ENCODE data around the gene SOX5.
"Not testable (repeated sequence)": the region's sequence is repeated elsewhere in the genome, so short reads cannot be mapped to it uniquely, and the experiment has no call there.

The SOX5 gene

DNA sequence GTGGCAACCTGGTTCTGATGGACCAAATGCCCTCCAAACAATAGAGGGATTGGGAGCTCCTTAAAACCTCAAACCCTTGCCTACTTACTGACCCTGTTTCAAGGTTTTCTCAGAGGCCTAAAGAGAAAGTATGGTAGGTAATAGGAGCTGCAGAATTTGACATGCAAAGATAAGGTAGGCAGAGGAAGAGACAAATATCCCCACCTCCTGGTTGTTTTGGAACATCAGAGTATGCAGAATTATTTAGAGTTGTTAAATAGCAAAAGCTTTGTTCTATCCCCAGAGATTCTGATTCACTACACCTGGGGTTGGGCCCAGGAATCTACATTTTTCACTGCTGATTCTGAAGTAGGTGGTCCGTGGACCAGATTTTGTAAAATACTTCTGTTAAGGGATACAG lies 421.2 kb downstream of the SOX5 start:
- H3K4me1 ChIP-seq (ENCODE audit: control insufficient read depth in 1 of 2, insufficient read depth in 2 of 2, low read length in 2 of 2): no peaks in the 10 kb centered on the region
- H3K27me3 ChIP-seq (ENCODE audit: control insufficient read depth in 1 of 2, insufficient read depth in 2 of 2, low read length in 2 of 2): no peaks in the 10 kb centered on the region
- peaks cover 2 to 6% of the 10 kb centered on the region in 2 donors for H3K9me3 ChIP-seq (ENCODE audit: control insufficient read depth in 1 of 2, low read length in 2 of 2)
- H3K27ac ChIP-seq (ENCODE audit: low read depth, low read length): no peak overlapping the region
- H3K36me3 ChIP-seq (ENCODE audit: control insufficient read depth in 1 of 2, insufficient read depth in 2 of 2, low read length in 2 of 2): no peaks in the 10 kb centered on the region
- H3K4me3 ChIP-seq (ENCODE audit: low read depth in 1 of 2, low read length in 2 of 2): no peak overlapping the region
- no peak overlapping the region for H3K9ac ChIP-seq (ENCODE audit: low read depth in 1 of 2, low read length in 2 of 2)

DNA sequence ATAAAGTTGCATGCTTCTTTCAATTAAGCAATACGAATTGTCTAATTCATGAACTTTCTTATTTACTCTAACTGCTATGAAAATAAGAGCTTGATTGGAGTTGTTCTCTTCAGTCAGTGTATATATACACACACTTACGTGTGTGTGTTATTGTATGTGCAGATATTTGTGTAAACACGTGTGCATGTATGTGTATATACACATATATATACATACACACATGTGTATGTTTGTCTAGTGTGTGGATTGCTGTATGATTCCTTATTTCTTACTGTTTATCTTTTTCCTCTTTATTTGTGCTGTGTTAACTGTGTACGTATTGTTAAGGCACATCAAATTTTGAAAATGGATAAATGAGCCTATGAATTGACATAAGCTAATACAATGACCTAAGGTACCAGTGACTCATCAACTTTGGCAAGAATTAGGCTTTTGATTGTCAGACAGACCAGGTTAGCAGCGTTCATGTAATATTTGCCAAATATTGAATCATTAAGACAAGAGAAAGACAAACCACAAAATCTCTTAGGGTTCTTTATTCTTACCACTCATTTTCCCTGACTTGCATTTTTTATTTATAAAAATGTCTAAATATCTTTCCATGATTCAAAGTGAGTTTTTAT lies 423.9 kb downstream of the SOX5 start:
- Histone ChIP-seq H3K27ac (ENCODE audit: low read depth, low read length) (no peak overlapping the region), H3K9me3 (ENCODE audit: control insufficient read depth in 1 of 2, low read length in 2 of 2) (peaks cover 2 to 6% of the 10 kb centered on the region in 2 donors), H3K9ac (ENCODE audit: low read depth in 1 of 2, low read length in 2 of 2) (no peak overlapping the region), H3K27me3 (ENCODE audit: control insufficient read depth in 1 of 2, insufficient read depth in 2 of 2, low read length in 2 of 2) (no peaks in the 10 kb centered on the region), H3K4me1 (ENCODE audit: control insufficient read depth in 1 of 2, insufficient read depth in 2 of 2, low read length in 2 of 2) (no peaks in the 10 kb centered on the region), H3K4me3 (ENCODE audit: low read depth in 1 of 2, low read length in 2 of 2) (no peak overlapping the region), H3K36me3 (ENCODE audit: control insufficient read depth in 1 of 2, insufficient read depth in 2 of 2, low read length in 2 of 2) (no peaks in the 10 kb centered on the region)

DNA sequence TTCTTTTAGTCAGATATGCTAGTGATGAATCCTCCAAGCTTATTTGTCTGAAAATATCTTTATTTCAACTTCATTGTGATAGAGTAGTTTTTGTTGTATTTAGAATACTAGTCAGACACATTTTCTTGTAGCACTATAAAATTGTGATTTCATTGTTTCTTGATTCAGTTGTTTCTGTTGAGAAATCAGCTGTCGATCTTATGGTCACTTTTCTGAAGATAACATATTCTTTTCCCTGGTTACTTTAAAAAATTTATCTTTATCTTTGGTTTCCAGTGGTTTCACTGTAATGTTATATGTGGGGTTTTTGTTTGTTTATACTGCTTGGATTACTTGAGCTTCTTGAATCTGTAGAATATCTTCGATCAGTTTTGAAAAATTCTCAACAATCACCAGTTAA lies 426.1 kb downstream of the SOX5 start:
- Histone ChIP-seq H3K4me3 (ENCODE audit: low read depth in 1 of 2, low read length in 2 of 2) (no peak overlapping the region), H3K4me1 (ENCODE audit: control insufficient read depth in 1 of 2, insufficient read depth in 2 of 2, low read length in 2 of 2) (no peaks in the 10 kb centered on the region), H3K27ac (ENCODE audit: low read depth, low read length) (no peak overlapping the region), H3K27me3 (ENCODE audit: control insufficient read depth in 1 of 2, insufficient read depth in 2 of 2, low read length in 2 of 2) (no peaks in the 10 kb centered on the region), H3K9ac (ENCODE audit: low read depth in 1 of 2, low read length in 2 of 2) (no peak overlapping the region), H3K9me3 (ENCODE audit: control insufficient read depth in 1 of 2, low read length in 2 of 2) (peaks cover 2 to 5% of the 10 kb centered on the region in 2 donors), H3K36me3 (ENCODE audit: control insufficient read depth in 1 of 2, insufficient read depth in 2 of 2, low read length in 2 of 2) (no peaks in the 10 kb centered on the region)

DNA sequence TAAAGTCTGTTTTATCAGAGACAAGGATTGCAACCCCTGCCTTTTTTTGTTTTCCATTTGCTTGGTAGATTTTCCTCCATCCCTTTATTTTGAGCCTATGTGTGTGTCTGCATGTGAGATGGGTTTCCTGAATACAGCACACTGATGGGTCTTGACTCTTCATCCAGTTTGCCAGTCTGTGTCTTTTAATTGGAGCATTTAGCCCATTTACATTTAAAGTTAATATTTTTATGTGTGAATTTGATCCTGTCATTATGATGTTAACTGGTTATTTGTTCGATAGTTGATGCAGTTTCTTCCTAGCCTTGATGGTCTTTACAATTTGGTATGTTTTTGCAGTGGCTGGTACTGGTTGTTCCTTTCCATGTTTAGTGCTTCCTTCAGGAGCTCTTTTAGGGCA lies 430.0 kb downstream of the SOX5 start:
- H3K9ac ChIP-seq (ENCODE audit: low read depth in 1 of 2, low read length in 2 of 2); H3K27ac ChIP-seq (ENCODE audit: low read depth, low read length); H3K36me3 ChIP-seq (ENCODE audit: control insufficient read depth in 1 of 2, insufficient read depth in 2 of 2, low read length in 2 of 2); H3K27me3 ChIP-seq (ENCODE audit: control insufficient read depth in 1 of 2, insufficient read depth in 2 of 2, low read length in 2 of 2); H3K4me3 ChIP-seq (ENCODE audit: low read depth in 1 of 2, low read length in 2 of 2); H3K9me3 ChIP-seq (ENCODE audit: control insufficient read depth in 1 of 2, low read length in 2 of 2); H3K4me1 ChIP-seq (ENCODE audit: control insufficient read depth in 1 of 2, insufficient read depth in 2 of 2, low read length in 2 of 2): not testable (repeated sequence)

DNA sequence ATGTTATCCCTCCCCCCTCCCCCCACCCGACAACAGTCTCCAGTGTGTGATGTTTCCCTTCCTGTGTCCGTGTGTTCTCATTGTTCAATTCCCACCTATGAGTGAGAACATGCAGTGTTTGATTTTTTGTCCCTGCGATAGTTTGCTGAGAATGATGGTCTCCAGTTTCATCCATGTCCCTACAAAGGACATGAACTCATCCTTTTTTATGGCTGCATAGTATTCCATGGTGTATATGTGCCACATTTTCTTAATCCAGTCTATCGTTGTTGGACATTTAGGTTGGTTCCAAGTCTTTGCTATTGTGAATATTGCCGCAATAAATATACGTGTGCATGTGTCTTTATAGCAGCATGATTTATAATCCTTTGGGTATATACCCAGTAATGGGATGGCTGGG lies 433.7 kb downstream of the SOX5 start:
- not testable (repeated sequence) for H3K9ac ChIP-seq (ENCODE audit: low read depth in 1 of 2, low read length in 2 of 2); H3K27ac ChIP-seq (ENCODE audit: low read depth, low read length); H3K36me3 ChIP-seq (ENCODE audit: control insufficient read depth in 1 of 2, insufficient read depth in 2 of 2, low read length in 2 of 2); H3K4me1 ChIP-seq (ENCODE audit: control insufficient read depth in 1 of 2, insufficient read depth in 2 of 2, low read length in 2 of 2); H3K27me3 ChIP-seq (ENCODE audit: control insufficient read depth in 1 of 2, insufficient read depth in 2 of 2, low read length in 2 of 2); H3K4me3 ChIP-seq (ENCODE audit: low read depth in 1 of 2, low read length in 2 of 2); H3K9me3 ChIP-seq (ENCODE audit: control insufficient read depth in 1 of 2, low read length in 2 of 2)

DNA sequence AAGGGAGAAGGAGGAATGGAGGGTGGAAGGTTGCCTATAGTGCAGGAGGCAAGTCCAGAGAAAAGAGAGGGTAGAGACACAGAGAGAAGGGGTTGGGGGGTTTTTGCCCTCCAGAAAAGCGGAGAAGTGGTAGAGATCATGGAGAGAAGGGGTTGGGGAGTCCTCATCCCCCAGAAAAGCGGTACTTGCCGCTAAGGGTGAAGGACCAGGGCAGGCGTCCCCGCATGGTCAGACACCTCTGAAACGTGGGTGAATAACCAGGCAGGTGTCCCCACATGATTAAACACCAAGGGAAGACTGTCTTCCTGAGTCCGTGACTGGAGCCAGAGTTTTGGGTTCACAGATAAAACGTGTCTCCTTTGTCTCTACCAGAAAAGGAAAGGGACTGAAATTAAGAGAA lies 439.0 kb downstream of the SOX5 start:
- Histone ChIP-seq H3K4me3 (ENCODE audit: low read depth in 1 of 2, low read length in 2 of 2) (no peak overlapping the region), H3K4me1 (ENCODE audit: control insufficient read depth in 1 of 2, insufficient read depth in 2 of 2, low read length in 2 of 2) (no peaks in the 10 kb centered on the region), H3K9me3 (ENCODE audit: control insufficient read depth in 1 of 2, low read length in 2 of 2) (peaks cover 2 to 3% of the 10 kb centered on the region in 2 donors), H3K36me3 (ENCODE audit: control insufficient read depth in 1 of 2, insufficient read depth in 2 of 2, low read length in 2 of 2) (no peaks in the 10 kb centered on the region), H3K27me3 (ENCODE audit: control insufficient read depth in 1 of 2, insufficient read depth in 2 of 2, low read length in 2 of 2) (no peaks in the 10 kb centered on the region), H3K9ac (ENCODE audit: low read depth in 1 of 2, low read length in 2 of 2) (no peak overlapping the region), H3K27ac (ENCODE audit: low read depth, low read length) (no peak overlapping the region)

DNA sequence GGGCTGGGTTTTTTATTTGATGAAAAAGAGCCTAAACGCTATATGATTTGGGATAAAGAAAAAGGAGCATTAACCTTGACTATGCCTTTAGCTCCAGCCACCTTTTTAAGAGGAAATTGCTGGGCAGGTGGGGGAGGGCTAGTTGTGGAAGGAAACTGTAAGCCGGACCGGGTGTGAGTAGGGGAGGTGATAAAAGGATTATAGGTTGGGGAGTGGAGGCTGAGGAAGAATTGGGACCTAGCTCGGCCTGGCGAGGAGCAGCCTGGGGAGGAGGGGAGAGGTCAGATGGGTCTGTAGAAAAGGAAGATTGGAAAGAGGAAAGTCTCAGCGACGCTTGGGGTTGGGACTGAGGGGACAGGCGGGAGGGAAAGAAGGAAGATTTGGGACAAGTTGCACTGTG lies 439.6 kb downstream of the SOX5 start:
- H3K9me3 ChIP-seq (ENCODE audit: control insufficient read depth in 1 of 2, low read length in 2 of 2); H3K4me1 ChIP-seq (ENCODE audit: control insufficient read depth in 1 of 2, insufficient read depth in 2 of 2, low read length in 2 of 2); H3K9ac ChIP-seq (ENCODE audit: low read depth in 1 of 2, low read length in 2 of 2); H3K27me3 ChIP-seq (ENCODE audit: control insufficient read depth in 1 of 2, insufficient read depth in 2 of 2, low read length in 2 of 2); H3K4me3 ChIP-seq (ENCODE audit: low read depth in 1 of 2, low read length in 2 of 2); H3K27ac ChIP-seq (ENCODE audit: low read depth, low read length); H3K36me3 ChIP-seq (ENCODE audit: control insufficient read depth in 1 of 2, insufficient read depth in 2 of 2, low read length in 2 of 2): not testable (repeated sequence)

DNA sequence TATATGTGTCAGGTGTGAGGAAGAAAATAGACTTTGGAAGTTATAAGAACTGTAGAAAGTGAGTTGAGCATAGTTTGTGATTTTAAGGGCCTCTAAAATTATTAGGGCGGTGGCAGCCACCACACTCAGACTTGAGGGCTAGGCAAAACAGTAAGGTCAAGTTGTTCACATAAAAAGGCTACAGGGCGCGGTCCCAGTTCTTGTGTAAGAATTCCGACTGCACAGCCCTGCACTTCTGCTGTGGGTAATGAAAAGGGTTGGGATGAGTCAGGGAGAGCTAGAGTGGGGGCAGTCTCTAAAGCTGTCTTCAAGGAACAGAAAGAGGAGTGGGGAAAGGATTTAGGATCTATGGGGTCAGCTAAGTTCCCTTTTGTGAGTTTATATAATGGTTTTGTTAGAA lies 441.7 kb downstream of the SOX5 start:
- H3K9me3 ChIP-seq (ENCODE audit: control insufficient read depth in 1 of 2, low read length in 2 of 2); H3K36me3 ChIP-seq (ENCODE audit: control insufficient read depth in 1 of 2, insufficient read depth in 2 of 2, low read length in 2 of 2); H3K27ac ChIP-seq (ENCODE audit: low read depth, low read length); H3K9ac ChIP-seq (ENCODE audit: low read depth in 1 of 2, low read length in 2 of 2); H3K27me3 ChIP-seq (ENCODE audit: control insufficient read depth in 1 of 2, insufficient read depth in 2 of 2, low read length in 2 of 2); H3K4me1 ChIP-seq (ENCODE audit: control insufficient read depth in 1 of 2, insufficient read depth in 2 of 2, low read length in 2 of 2); H3K4me3 ChIP-seq (ENCODE audit: low read depth in 1 of 2, low read length in 2 of 2): not testable (repeated sequence)

DNA sequence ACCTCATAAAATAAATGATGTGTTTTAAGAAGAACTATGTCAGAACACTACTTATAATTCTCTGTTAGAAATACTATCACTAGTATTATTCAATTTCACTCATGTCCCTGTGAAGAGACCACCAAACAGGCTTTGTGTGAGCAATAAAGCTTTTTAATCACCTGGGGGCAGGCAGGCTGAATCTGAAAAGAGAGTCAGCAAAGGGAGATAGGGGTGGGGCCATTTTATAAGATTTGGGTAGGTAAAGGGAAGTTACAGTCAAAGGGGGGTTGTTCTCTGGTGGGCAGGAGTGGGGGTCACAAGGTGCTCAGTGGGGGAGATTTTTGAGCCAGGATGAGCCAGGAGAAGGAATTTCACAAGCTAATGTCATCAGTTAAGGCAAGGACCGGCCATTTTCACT lies 443.7 kb downstream of the SOX5 start:
- H3K4me1 ChIP-seq (ENCODE audit: control insufficient read depth in 1 of 2, insufficient read depth in 2 of 2, low read length in 2 of 2); H3K9me3 ChIP-seq (ENCODE audit: control insufficient read depth in 1 of 2, low read length in 2 of 2); H3K4me3 ChIP-seq (ENCODE audit: low read depth in 1 of 2, low read length in 2 of 2); H3K27ac ChIP-seq (ENCODE audit: low read depth, low read length); H3K36me3 ChIP-seq (ENCODE audit: control insufficient read depth in 1 of 2, insufficient read depth in 2 of 2, low read length in 2 of 2); H3K9ac ChIP-seq (ENCODE audit: low read depth in 1 of 2, low read length in 2 of 2); H3K27me3 ChIP-seq (ENCODE audit: control insufficient read depth in 1 of 2, insufficient read depth in 2 of 2, low read length in 2 of 2): not testable (repeated sequence)

DNA sequence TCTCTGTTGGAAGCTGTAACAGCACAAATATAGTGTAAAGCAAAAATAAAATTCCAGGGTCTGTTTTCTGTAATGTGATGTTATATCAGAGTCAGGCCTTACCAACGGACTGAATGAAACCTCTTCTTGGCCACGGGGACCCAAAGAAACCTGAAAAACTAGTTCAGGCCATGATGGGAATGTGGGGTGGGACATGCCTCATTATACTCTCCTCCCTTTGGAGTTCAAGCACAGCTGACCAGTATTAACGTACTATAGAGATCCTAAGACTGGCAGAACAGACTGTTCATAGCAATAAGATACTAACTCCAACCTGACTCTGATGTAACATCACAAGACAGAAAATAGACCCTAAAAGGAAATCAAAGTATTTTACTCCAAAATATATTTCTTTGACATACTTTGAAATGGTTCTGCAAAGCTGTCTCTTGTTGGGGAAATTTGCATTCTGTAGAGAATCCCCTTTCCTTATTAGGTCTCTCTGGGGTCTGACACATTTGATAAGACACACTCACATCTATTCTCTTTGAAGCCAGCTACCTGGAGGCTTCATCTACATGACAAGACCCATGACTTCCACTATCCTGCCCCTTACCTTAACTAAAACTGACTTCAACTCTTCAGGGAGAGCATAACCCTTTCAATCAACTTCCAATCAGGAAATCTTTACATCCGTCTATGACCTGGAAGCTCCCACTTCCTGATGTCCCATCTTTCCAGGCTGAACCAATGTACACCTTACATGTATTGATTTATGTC lies 444.6 kb downstream of the SOX5 start:
- Histone ChIP-seq H3K27me3 (ENCODE audit: control insufficient read depth in 1 of 2, insufficient read depth in 2 of 2, low read length in 2 of 2) (no peaks in the 10 kb centered on the region), H3K27ac (ENCODE audit: low read depth, low read length) (no peak overlapping the region), H3K36me3 (ENCODE audit: control insufficient read depth in 1 of 2, insufficient read depth in 2 of 2, low read length in 2 of 2) (no peaks in the 10 kb centered on the region), H3K4me3 (ENCODE audit: low read depth in 1 of 2, low read length in 2 of 2) (no peak overlapping the region), H3K9me3 (ENCODE audit: control insufficient read depth in 1 of 2, low read length in 2 of 2) (peaks cover 0 to 4% of the 10 kb centered on the region in 2 donors), H3K9ac (ENCODE audit: low read depth in 1 of 2, low read length in 2 of 2) (no peak overlapping the region), H3K4me1 (ENCODE audit: control insufficient read depth in 1 of 2, insufficient read depth in 2 of 2, low read length in 2 of 2) (no peaks in the 10 kb centered on the region)
